ENCODE data around the gene FIG4.
"Not testable (repeated sequence)": the region's sequence is repeated elsewhere in the genome, so short reads cannot be mapped to it uniquely, and the experiment has no call there.

Gene FIG4

GRCh38 chr6:109795994-109796555 is 105.0 kb downstream of the FIG4 start:
- peak; percentile 54 for DNase-seq (ENCODE audit: low spot score)

GRCh38 chr6:109799129-109799528 is 108.0 kb downstream of the FIG4 start:
- no peak for DNase-seq (ENCODE audit: low spot score)

DNA sequence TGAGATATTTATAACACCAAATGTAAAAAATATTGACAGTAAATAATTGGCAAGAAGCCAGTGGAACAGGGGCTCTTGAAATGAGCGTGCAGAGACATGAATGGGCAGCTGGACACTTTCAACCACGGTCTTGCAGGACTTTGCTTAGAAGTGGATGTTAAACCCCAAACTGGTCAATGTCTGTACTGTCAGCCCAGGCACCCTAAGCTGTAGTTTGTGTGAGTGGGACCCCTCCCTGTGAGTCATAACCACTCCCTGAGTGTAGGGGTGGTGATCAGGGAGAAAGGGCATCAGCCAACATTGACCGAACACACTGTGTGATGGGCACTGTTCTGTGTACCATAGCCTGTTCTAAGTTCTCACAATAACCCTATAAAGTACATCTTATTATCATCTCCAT is 108.6 kb downstream of the FIG4 start:
- no peak for DNase-seq (ENCODE audit: low spot score)

DNA sequence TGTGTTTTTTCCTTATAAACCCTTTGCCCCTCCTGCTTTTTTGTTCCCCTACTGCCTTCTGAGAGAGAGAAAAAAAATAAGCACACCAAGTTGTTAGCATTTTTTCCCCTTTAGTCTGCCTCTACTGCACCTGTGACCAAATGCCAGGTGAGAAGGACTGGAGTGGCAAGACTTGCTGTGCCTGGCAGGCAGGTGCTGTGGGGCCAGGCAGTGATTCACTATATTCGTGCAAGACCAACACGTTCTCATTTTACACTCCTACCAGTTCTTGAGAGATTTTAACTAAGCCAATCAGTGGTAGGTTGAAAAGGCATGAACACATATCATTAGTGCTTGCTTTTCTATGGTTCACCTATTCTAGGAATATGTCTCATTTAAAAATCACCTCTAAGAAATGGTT is 109.7 kb downstream of the FIG4 start:
- DNase-seq (ENCODE audit: low spot score) = no peak

DNA sequence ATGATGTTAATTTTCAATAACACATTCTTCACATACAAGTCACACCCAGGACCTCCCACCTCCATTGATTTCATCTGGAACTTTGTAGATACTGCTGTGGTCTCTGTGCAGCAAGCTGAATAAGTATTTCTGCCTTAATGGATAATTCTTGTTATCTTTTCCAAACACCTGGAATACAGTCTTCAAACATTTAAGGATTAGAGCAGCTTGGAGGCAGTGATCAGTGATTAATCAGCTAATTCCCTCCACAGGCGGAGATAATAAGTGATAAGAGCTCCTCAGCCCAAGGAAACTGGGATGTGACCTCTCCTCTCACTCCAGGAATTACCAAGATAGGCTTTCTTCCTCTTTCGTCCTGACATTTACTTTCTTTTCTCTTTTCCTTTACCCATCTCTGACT is 110.7 kb downstream of the FIG4 start:
- DNase-seq (ENCODE audit: low spot score) = no peak

DNA sequence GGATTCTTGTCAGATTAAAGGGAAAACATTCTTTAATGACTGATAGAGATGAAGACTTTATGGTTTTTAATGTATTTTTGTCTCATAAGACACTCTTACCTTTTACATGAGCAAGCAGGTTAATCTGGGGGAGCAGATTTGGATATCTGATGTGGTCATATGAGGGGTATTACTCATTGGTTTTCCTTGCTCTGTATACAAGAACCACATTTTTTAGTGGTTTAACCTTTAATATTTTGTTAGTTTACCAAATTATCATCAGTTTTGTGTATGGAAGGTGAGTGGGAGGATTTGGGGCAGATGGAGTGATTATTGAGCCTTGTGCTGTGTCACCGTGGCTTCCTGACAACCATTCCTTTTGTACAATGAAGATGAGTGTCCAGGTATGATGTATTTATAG is 112.9 kb downstream of the FIG4 start:
- no peak for DNase-seq (ENCODE audit: low spot score)

GRCh38 chr6:109807881-109808280 is 116.8 kb downstream of the FIG4 start:
- DNase-seq (ENCODE audit: low spot score) = no peak

DNA sequence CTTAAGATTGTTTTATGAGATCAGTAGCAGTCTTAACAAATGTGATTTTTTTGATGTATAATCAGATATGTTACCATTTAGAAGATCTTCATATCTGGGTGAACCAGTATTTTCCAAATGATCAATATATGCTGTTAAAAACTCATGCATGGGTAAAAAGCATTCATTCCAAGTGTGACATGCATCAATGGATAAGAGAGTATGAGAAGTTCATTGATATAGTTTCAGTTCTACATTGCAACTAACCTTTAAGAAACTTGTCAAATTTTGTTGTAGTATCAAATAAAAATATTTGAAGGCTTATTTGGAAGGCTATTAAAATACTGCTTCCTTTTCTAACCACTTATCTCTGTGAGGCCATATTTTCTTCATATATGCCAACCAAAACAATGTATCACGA is 117.7 kb downstream of the FIG4 start:
- no peak for DNase-seq (ENCODE audit: low spot score)

- no peak for DNase-seq (ENCODE audit: low spot score)
Observed at GRCh38 chr6:109815054-109815453, 124.0 kb downstream of the FIG4 start.

DNA sequence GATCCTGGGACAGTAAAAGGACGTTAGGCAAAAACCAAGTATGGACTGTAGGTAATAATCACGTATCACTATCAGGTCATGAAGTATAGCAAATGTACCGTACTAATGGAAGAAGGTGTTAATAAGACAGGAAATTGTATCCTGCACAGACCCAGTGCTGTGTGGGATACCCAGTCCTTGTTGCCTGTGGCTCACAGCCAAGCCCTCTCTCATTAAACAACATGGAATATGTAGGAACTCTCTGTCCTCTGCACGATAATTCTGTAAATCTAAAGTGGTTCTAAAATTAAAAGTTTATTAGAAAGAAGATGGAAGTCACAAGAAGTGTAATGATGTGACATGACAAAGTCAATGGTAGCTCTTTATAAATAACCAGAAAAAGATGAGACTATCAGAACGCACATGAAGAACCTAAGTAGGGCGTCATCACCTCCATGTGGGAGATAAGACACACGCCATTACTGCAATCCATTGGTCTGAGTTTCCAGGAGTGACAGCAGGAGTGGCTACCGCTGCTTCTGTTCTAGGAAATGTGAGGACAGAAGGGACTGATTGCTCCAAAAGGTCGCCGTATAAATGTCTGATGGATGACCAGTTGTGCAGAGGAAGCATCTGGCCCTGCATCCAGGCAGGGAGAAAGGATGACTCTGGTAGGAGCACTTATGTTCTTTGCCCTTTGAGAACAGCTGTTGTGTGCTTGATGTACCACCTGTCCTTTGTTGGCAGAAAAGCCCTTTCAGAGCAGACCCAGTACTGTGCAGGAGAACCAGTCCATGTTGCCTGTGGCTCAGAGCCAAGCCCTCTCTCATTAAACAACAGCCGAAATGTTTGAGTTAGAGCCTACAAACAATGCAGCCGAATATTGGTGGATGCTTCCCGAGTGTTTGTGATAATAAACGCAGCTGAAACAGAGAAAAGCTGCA is 125.6 kb downstream of the FIG4 start:
- DNase-seq (ENCODE audit: low spot score) = no peak

GRCh38 chr6:109820706-109821350 is 129.7 kb downstream of the FIG4 start:
- DNase-seq (ENCODE audit: low spot score) = no peak

- no peak for DNase-seq (ENCODE audit: low spot score)
Observed at GRCh38 chr6:109821428-109821827, 130.3 kb downstream of the FIG4 start.

DNA sequence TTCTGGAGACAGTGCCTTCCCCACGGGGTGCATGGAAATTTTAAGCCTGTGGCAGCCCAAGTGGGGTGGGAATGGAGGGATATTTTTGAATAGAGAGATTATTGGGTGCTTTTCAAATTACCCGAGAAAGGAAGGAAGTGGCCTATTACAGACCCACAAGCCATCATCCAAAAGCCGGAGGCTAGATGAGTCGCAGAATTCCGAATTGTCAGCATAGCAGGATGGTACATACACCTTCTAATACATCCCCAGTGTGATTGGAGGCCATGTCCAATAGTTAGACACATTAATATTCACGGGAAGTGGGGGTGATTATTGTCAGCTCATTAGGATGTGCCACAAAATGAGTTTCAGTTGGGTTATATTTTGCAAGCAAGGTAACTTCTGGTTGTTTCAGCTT is 133.0 kb downstream of the FIG4 start:
- no peak for DNase-seq (ENCODE audit: low spot score)

GRCh38 chr6:109826551-109826950 is 135.5 kb downstream of the FIG4 start:
- DNase-seq (ENCODE audit: low spot score) = no peak

DNA sequence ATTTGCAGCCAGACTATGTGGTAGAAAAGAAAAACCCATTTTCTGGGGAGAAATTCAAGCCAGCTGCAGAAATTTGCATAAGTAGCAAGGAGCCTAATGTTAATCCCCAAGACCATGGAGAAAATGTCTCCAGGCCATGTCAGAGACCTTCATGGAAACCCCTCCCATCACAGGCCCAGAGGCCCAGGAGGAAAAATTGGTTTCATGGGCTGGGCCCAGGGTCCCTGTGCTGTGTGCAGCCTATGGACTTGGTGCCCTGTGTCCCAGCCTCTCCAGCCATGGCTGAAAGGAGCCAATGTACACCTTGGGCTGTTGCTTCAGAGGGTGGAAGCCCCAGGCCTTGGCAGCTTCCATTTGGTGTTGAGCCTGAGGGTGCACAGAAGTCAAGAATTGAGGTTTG is 140.3 kb downstream of the FIG4 start:
- not testable (repeated sequence) for DNase-seq (ENCODE audit: low spot score)

- DNase-seq (ENCODE audit: low spot score) = no peak
Observed at GRCh38 chr6:109834131-109834530, 143.0 kb downstream of the FIG4 start.

DNA sequence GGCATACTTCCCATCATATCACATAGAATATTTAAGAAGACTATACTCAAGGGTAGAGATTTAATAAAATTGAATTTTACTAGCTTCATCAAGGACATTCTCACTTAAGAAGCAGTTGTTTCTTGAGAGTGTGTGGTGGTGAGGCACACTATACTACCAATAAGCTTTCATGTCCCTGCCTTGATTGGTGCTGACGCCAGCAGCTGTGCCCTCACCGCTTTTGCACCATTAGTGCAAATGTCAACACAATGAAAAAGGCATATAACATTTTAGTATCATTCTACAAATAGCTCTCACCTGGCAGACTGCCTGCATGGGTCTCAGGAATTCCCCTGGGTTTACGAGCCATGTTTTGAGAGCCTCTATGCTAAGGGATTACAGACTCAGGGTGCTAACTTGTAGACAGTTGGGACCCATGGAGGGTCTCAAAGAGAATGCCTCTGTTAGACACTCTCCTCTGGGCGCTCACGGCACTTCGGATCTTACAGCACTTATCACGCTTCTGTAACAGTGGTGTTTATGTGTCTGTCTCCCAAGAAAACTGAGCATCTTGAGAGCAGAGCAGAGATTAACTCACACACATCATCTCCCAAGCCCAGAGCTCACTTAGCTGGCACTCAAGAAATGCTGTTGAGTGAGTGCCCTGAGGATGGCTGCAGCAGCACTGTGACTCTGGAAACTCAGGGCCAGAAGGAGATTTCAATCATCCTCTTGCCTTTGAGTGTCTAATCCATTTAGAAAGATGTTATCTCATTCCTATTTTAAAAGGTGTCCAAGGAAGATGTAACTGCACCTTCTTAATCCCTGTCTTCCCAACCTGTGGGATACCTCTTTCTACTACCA is 143.7 kb downstream of the FIG4 start:
- DNase-seq (ENCODE audit: low spot score) = no peak

DNA sequence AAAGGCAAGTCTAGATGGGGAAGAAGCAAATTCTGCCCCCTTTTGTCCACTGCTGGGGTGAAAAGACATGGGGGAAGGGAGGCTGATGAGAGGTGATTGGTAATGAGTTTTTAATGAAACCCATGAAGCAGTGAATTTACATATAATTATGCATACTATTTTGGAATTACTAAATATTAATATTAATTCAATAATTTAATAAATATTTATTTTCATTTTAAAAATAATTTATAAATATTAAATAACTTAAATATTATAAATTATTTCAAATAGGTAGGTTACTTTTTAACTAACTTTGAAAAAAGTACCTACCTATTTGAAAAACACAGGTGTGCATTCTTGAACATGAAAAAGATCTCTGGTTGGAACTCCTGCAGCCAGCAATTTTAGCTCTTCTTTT is 148.9 kb downstream of the FIG4 start:
- DNase-seq (ENCODE audit: low spot score) = no peak

DNA sequence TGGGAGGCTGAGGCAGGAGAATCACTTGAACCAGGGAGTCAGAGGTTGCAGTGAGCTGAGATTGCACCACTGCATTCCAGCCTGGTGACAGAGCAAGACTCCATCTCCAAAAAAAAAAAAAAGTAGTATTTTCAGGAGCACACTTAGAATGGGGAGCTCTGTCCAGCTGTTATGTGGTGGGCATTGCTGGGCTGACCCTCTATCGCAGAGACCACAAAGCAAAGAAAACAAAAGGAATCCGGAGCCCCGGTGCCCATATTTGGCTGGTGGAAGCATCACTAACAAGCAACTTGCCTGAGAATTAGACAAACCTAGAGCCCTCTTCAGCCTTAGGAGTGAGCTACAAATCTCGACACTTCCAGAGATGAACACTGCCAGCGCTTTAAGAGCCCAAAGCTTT is 149.7 kb downstream of the FIG4 start:
- DNase-seq (ENCODE audit: low spot score) = no peak

DNA sequence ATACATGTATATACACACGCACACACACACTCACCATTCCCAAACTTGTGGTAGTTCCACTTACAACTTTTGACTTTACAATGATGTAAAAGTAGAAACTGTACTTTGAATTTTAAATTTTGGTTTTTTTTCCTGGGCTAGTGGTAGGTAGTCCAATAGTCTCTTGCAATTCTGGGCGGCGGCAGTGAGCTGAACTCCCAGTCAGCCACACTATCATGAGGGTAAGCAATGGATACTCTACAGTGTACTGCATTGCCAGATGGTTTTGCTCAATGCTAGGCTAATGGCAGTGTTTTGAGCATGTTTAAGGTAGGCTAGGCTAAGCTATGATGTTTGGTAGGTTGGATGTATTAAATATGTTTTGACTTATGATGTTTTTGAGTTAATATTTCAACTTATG is 150.8 kb downstream of the FIG4 start:
- DNase-seq (ENCODE audit: low spot score) = no peak

DNA sequence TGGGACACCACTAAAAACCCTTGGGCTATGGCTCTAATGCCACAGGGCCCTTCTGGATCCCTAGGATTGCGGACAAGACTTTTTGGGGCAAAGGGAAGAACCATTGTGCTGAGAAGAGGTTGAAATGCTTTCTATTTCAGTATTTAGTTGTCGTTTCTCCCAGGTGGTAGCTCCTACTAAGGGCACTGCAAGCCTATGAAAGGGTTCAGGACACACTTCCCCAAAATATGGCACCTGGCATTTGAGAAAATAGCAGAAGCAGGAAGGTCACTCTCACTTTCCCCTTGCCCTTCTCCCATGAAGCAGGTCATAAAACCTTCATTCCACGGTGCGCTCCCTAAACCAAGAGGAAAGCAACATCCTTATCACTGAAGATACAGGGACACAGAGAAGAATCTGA is 161.6 kb downstream of the FIG4 start:
- no peak for DNase-seq (ENCODE audit: low spot score)

DNA sequence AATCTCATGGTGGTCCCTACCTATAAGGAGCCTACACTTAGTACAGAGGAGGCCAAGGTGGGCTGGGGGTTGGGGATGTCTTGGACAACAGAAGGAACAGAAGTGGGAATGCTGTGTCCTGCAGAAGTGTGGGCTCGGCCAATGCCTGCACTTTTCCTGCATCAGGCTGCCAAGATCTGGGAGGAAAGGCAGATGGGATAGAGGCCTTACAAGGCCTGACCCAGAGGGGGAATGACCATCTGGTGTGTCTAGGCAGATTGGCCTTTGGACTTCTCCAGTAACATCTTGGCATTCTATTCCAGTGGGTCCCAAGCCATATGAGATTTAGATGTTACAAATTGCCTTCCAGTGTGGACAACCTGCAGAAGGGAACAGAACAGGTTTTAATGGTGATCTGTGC is 162.3 kb downstream of the FIG4 start:
- DNase-seq (ENCODE audit: low spot score) = no peak

All from GM03348 (cell line).